WTC11 (cell line): ENCODE measurements around the gene MN1. TPM values are rescaled to one million over a fixed set of nuclear protein-coding genes. Genes with fewer than 3 reads are reported as not detected.

ENCODE experiments used
- ATAC-seq: fragments of 200-7000 bp; cut with Tn5 transposase; 2 replicates; pipeline ENCODE4 v1.10.0; 2021; ENCODE audit warnings: mild to moderate bottlenecking, moderate library complexity
- CTCF ChIA-PET: fragments of 300-600 bp; sonication (Branson Sonifier 250); formaldehyde crosslinking; loops from one replicate; lab custom pipeline; 2021; ENCODE audit warnings: antibody characterized with exemption; lab: Charles Lee
- POLR2A ChIA-PET: fragments of 350-600 bp; sonication (Branson Sonifier 250); formaldehyde crosslinking; loops from one replicate; lab custom pipeline; 2021; ENCODE audit warnings: antibody characterized with exemption; lab: Charles Lee
- DNase-seq: peaks from one replicate; pipeline ENCODE4 v3.0.0; 2021; ENCODE audit warnings: low spot score
- H3K27ac Mint-ChIP-seq: 2 replicates; pipeline ENCODE4 v1.8.0; 2021; ENCODE audit warnings: mixed read lengths
- H3K27me3 Mint-ChIP-seq: 2 replicates; pipeline ENCODE4 v1.8.0; 2021; ENCODE audit warnings: low read depth, mild to moderate bottlenecking, moderate library complexity, mixed read lengths
- H3K36me3 Mint-ChIP-seq: 2 replicates; pipeline ENCODE4 v1.8.0; 2021; ENCODE audit warnings: mixed read lengths
- H3K4me1 Mint-ChIP-seq: 2 replicates; pipeline ENCODE4 v1.8.0; 2022; ENCODE audit warnings: mixed read lengths
- H3K4me3 Mint-ChIP-seq: 2 replicates; pipeline ENCODE4 v1.8.0; 2021; ENCODE audit warnings: mild to moderate bottlenecking, moderate library complexity, mixed read lengths
- H3K9me3 Mint-ChIP-seq: 2 replicates; pipeline ENCODE4 v1.8.0; 2021; ENCODE audit warnings: mixed read lengths
- ATF1 ChIP-seq: sonication (generic); formaldehyde crosslinking; IDR thresholded peaks from 2 replicates; pipeline ENCODE4 v1.8.1; 2023; ENCODE audit warnings: mild to moderate bottlenecking, moderate library complexity, missing genetic modification reagents
- CBFB ChIP-seq: sonication (generic); formaldehyde crosslinking; IDR thresholded peaks from 2 replicates; pipeline ENCODE4 v1.8.1; 2022; ENCODE audit warnings: mild to moderate bottlenecking, low read depth, missing genetic modification reagents
- CREB1 ChIP-seq: sonication (generic); formaldehyde crosslinking; IDR thresholded peaks from 2 replicates; pipeline ENCODE4 v1.8.0; 2023; ENCODE audit warnings: mild to moderate bottlenecking, missing genetic modification reagents
- CREM ChIP-seq: sonication (generic); formaldehyde crosslinking; IDR thresholded peaks from 2 replicates; pipeline ENCODE4 v1.8.1; 2022; ENCODE audit warnings: mild to moderate bottlenecking, missing genetic modification reagents, moderate library complexity
- EMX1 ChIP-seq: fragments of 250-450 bp; sonication (Bioruptor Pico); IDR thresholded peaks from 2 replicates; pipeline ENCODE4 v1.8.0; 2021; ENCODE audit warnings: mild to moderate bottlenecking
- ETV6 ChIP-seq: sonication (generic); formaldehyde crosslinking; IDR thresholded peaks from 2 replicates; pipeline ENCODE4 v1.8.1; 2022; ENCODE audit warnings: mild to moderate bottlenecking, missing genetic modification reagents
- FOXP1 ChIP-seq: sonication (generic); formaldehyde crosslinking; IDR thresholded peaks from 2 replicates; pipeline ENCODE4 v1.8.0; 2022; ENCODE audit warnings: missing genetic modification reagents, mild to moderate bottlenecking, moderate library complexity, borderline replicate concordance
- IRF2 ChIP-seq: sonication (generic); formaldehyde crosslinking; IDR thresholded peaks from 2 replicates; pipeline ENCODE4 v1.8.0; 2022; ENCODE audit warnings: low read depth, missing genetic modification reagents, borderline replicate concordance
- KAT7 ChIP-seq: sonication (generic); formaldehyde crosslinking; IDR thresholded peaks from 2 replicates; pipeline ENCODE4 v1.8.1; 2023; ENCODE audit warnings: missing genetic modification reagents, mild to moderate bottlenecking, borderline replicate concordance
- NFE2L1 ChIP-seq: sonication (generic); formaldehyde crosslinking; IDR thresholded peaks from 2 replicates; pipeline ENCODE4 v1.8.1; 2023; ENCODE audit warnings: missing genetic modification reagents
- OVOL2 ChIP-seq: fragments of 250-450 bp; sonication (Bioruptor Pico); IDR thresholded peaks from 2 replicates; pipeline ENCODE4 v1.9.0; 2021; ENCODE audit warnings: mild to moderate bottlenecking, borderline replicate concordance
- RELA ChIP-seq: sonication (generic); formaldehyde crosslinking; IDR thresholded peaks from 2 replicates; pipeline ENCODE4 v1.8.1; 2022; ENCODE audit warnings: missing genetic modification reagents, mild to moderate bottlenecking, borderline replicate concordance
- TEAD1 ChIP-seq: sonication (generic); formaldehyde crosslinking; IDR thresholded peaks from 2 replicates; pipeline ENCODE4 v1.8.0; 2022; ENCODE audit warnings: mild to moderate bottlenecking, missing genetic modification reagents
- TP53 ChIP-seq: sonication (generic); formaldehyde crosslinking; IDR thresholded peaks from 2 replicates; pipeline ENCODE4 v1.8.1; 2023; ENCODE audit warnings: mild to moderate bottlenecking, missing genetic modification reagents
- ZNF263 ChIP-seq: sonication (generic); formaldehyde crosslinking; IDR thresholded peaks from 2 replicates; pipeline ENCODE4 v1.8.1; 2022; ENCODE audit warnings: low read depth, mild to moderate bottlenecking, moderate library complexity, missing genetic modification reagents
- ZNF671 ChIP-seq: fragments of 250-450 bp; sonication (Bioruptor Pico); IDR thresholded peaks from 2 replicates; pipeline ENCODE4 v1.8.0; 2021; ENCODE audit warnings: mild to moderate bottlenecking
- total RNA-seq: library from RNA; stranded (reverse); gene quantifications from 3 replicates; pipeline ENCODE4 v1.2.3, GENCODE V29; 2021
- TF ChIP-seq, protein P1 (sequence below): sonication (generic); formaldehyde crosslinking; IDR thresholded peaks from 2 replicates; pipeline ENCODE4 v1.8.1; 2023; ENCODE audit warnings: mild to moderate bottlenecking, missing genetic modification reagents, moderate library complexity
- TF ChIP-seq, protein P2 (sequence below): fragments of 250-450 bp; sonication (Bioruptor Pico); conservative IDR thresholded peaks from 2 replicates; pipeline ENCODE4 v1.9.0; 2021; ENCODE audit warnings: mild to moderate bottlenecking
- TF ChIP-seq, protein P3 (sequence below): sonication (generic); formaldehyde crosslinking; IDR thresholded peaks from 2 replicates; pipeline ENCODE4 v1.8.1; 2023; ENCODE audit warnings: mild to moderate bottlenecking, missing genetic modification reagents, moderate library complexity
- TF ChIP-seq, protein P4 (sequence below): sonication (generic); formaldehyde crosslinking; IDR thresholded peaks from 2 replicates; pipeline ENCODE4 v1.8.1; 2022; ENCODE audit warnings: mild to moderate bottlenecking, missing genetic modification reagents, moderate library complexity, borderline replicate concordance
- TF ChIP-seq, protein P5 (sequence below): sonication (generic); formaldehyde crosslinking; IDR thresholded peaks from 2 replicates; pipeline ENCODE4 v1.8.0; 2023; ENCODE audit warnings: missing genetic modification reagents
- TF ChIP-seq, protein P6 (sequence below): sonication (generic); formaldehyde crosslinking; conservative IDR thresholded peaks from 2 replicates; pipeline ENCODE4 v1.8.1; 2023; ENCODE audit warnings: mild to moderate bottlenecking, low read depth, missing genetic modification reagents, moderate library complexity
- TF ChIP-seq, protein P7 (sequence below): sonication (generic); formaldehyde crosslinking; IDR thresholded peaks from 2 replicates; pipeline ENCODE4 v1.8.1; 2022; ENCODE audit warnings: mild to moderate bottlenecking, moderate library complexity, missing genetic modification reagents
- TF ChIP-seq, protein P8 (sequence below): fragments of 250-450 bp; sonication (Bioruptor Pico); IDR thresholded peaks from 2 replicates; pipeline ENCODE4 v1.8.0; 2021; ENCODE audit warnings: mild to moderate bottlenecking

The MN1 gene
- total RNA-seq, 1 experiment from 2014 or later = 21.3 TPM

DNA sequence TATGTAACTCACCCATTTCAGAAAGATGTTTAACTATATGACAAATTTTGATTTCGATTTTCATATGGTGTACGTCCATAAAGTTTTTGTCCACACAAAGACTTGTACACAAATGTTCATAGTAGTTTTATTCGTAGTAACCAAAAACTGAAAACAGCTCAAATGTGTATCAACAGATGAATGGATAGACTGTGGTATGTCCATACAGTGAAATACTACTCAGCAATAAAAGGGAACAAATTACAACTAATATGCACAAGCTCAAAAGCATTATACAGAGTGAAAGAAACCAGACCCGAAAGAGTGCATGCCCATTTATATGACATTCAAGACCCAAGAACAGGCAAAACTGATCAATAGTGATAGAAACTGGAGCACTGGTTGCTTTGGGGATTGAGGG, 64.0 kb downstream of the MN1 start:
- POLR2A ChIA-PET = interaction anchor here (0.8 kb wide), 1 partner anchor 19 kb away, joined by 3 read pairs; no protein-coding TSS in a partner anchor
- Mint-ChIP-seq H3K36me3 (peaks cover 70% of the 10 kb centered on the region), H3K9me3 (peaks cover 40% of the 10 kb centered on the region), H3K4me3 (no peak overlapping the region), H3K4me1 (peaks cover 30% of the 10 kb centered on the region), H3K27ac (no peak overlapping the region), H3K27me3 (no peaks in the 10 kb centered on the region)
- DNase-seq (no peak), ATAC-seq (no peak)
- CTCF ChIA-PET = no interaction called here
- no peak for TF ChIP-seq FOXP1 (CRISPR knock-in tag)
- no peak for TF ChIP-seq ETV6 (CRISPR knock-in tag)
- no peak for TF ChIP-seq EMX1
- no peak for TF ChIP-seq IRF2 (CRISPR knock-in tag)
- TF ChIP-seq ZNF671 = no peak
- no peak for TF ChIP-seq ATF1 (CRISPR knock-in tag)
- TF ChIP-seq, protein P1, sequence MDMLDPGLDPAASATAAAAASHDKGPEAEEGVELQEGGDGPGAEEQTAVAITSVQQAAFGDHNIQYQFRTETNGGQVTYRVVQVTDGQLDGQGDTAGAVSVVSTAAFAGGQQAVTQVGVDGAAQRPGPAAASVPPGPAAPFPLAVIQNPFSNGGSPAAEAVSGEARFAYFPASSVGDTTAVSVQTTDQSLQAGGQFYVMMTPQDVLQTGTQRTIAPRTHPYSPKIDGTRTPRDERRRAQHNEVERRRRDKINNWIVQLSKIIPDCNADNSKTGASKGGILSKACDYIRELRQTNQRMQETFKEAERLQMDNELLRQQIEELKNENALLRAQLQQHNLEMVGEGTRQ (CRISPR knock-in tag) = no peak
- TF ChIP-seq, protein P2, sequence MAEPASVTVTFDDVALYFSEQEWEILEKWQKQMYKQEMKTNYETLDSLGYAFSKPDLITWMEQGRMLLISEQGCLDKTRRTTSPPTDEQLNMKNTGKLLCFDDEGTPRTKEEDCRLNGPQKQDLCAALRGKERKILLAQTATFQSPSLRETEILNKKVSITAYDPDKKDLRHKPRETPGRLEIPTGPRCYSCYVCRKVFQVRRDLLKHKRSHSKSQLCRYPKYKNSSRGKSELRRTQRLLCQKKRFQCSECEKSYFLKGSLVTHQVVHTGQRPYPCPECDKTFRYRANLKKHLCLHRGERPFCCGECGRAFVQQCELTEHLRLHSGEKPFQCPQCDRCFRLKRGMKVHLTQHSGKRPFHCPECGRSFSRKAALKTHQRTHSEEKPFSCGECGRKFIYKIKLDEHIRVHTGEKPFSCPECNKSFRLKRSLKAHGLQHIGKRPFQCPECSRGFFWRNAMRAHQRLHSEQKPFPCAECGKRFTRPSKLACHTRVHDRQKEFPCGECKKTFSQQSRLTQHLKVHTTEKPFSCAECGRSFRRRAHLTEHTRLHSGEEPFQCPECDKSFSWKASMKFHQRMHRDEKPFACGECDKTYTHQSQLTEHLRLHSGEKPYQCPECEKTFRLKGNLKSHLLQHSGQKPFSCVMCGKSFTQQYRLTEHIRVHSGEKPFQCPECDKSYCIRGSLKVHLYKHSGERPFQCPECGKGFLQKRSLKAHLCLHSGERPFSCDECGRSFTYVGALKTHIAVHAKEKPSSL = no peak
- TF ChIP-seq, protein P3, sequence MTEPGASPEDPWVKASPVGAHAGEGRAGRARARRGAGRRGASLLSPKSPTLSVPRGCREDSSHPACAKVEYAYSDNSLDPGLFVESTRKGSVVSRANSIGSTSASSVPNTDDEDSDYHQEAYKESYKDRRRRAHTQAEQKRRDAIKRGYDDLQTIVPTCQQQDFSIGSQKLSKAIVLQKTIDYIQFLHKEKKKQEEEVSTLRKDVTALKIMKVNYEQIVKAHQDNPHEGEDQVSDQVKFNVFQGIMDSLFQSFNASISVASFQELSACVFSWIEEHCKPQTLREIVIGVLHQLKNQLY (CRISPR knock-in tag) = no peak
- TF ChIP-seq CREB1 (CRISPR knock-in tag) = no peak
- no peak for TF ChIP-seq KAT7 (CRISPR knock-in tag)
- no peak for TF ChIP-seq OVOL2

DNA sequence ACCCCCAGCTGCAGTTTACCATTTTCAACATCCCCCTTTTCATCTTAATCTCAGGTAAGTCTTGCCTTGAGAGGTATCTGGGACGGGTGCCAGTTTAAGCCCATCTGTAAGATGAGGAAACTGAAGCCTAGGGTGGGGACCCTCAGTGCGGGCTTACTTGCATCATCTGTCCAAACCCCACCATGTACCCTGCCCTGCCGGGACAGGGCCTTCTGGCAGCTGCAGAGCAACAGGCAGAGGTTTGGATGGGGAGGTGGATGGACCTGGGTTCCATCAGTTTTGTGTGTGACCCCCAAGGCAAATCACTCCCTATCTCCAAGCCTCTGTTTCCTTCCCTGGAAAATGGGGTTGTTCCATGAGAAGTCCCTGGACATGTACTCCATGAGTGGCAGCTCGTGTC, 67.5 kb downstream of the MN1 start:
- H3K4me3 Mint-ChIP-seq = no peak overlapping the region
- no peak for ATAC-seq
- H3K27ac Mint-ChIP-seq = peak overlapping the region; percentile 31
- H3K4me1 Mint-ChIP-seq = peaks cover 25% of the 10 kb centered on the region
- no peaks in the 10 kb centered on the region for H3K27me3 Mint-ChIP-seq
- no peak for DNase-seq
- TF ChIP-seq, protein P3 (CRISPR knock-in tag) = no peak
- TF ChIP-seq, protein P4, sequence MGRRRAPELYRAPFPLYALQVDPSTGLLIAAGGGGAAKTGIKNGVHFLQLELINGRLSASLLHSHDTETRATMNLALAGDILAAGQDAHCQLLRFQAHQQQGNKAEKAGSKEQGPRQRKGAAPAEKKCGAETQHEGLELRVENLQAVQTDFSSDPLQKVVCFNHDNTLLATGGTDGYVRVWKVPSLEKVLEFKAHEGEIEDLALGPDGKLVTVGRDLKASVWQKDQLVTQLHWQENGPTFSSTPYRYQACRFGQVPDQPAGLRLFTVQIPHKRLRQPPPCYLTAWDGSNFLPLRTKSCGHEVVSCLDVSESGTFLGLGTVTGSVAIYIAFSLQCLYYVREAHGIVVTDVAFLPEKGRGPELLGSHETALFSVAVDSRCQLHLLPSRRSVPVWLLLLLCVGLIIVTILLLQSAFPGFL = no peak
- TF ChIP-seq, protein P5, sequence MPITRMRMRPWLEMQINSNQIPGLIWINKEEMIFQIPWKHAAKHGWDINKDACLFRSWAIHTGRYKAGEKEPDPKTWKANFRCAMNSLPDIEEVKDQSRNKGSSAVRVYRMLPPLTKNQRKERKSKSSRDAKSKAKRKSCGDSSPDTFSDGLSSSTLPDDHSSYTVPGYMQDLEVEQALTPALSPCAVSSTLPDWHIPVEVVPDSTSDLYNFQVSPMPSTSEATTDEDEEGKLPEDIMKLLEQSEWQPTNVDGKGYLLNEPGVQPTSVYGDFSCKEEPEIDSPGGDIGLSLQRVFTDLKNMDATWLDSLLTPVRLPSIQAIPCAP = no peak
- TF ChIP-seq, protein P6, sequence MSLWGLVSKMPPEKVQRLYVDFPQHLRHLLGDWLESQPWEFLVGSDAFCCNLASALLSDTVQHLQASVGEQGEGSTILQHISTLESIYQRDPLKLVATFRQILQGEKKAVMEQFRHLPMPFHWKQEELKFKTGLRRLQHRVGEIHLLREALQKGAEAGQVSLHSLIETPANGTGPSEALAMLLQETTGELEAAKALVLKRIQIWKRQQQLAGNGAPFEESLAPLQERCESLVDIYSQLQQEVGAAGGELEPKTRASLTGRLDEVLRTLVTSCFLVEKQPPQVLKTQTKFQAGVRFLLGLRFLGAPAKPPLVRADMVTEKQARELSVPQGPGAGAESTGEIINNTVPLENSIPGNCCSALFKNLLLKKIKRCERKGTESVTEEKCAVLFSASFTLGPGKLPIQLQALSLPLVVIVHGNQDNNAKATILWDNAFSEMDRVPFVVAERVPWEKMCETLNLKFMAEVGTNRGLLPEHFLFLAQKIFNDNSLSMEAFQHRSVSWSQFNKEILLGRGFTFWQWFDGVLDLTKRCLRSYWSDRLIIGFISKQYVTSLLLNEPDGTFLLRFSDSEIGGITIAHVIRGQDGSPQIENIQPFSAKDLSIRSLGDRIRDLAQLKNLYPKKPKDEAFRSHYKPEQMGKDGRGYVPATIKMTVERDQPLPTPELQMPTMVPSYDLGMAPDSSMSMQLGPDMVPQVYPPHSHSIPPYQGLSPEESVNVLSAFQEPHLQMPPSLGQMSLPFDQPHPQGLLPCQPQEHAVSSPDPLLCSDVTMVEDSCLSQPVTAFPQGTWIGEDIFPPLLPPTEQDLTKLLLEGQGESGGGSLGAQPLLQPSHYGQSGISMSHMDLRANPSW (CRISPR knock-in tag) = no peak
- TF ChIP-seq TEAD1 (CRISPR knock-in tag) (no peak), NFE2L1 (CRISPR knock-in tag) (no peak), CBFB (no peak), TP53 (CRISPR knock-in tag) (no peak), CREM (CRISPR knock-in tag) (no peak), RELA (no peak), ZNF263 (CRISPR knock-in tag) (no peak)
- TF ChIP-seq, protein P7, sequence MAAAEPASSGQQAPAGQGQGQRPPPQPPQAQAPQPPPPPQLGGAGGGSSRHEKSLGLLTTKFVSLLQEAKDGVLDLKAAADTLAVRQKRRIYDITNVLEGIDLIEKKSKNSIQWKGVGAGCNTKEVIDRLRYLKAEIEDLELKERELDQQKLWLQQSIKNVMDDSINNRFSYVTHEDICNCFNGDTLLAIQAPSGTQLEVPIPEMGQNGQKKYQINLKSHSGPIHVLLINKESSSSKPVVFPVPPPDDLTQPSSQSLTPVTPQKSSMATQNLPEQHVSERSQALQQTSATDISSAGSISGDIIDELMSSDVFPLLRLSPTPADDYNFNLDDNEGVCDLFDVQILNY (CRISPR knock-in tag) = no peak
- TF ChIP-seq, protein P8, sequence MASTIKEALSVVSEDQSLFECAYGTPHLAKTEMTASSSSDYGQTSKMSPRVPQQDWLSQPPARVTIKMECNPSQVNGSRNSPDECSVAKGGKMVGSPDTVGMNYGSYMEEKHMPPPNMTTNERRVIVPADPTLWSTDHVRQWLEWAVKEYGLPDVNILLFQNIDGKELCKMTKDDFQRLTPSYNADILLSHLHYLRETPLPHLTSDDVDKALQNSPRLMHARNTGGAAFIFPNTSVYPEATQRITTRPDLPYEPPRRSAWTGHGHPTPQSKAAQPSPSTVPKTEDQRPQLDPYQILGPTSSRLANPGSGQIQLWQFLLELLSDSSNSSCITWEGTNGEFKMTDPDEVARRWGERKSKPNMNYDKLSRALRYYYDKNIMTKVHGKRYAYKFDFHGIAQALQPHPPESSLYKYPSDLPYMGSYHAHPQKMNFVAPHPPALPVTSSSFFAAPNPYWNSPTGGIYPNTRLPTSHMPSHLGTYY (CRISPR knock-in tag) = no peak
- TF ChIP-seq, protein P1 (CRISPR knock-in tag) = no peak
- TF ChIP-seq, all 79 proteins: peak for 0
- POLR2A ChIA-PET = no interaction called here
- CTCF ChIA-PET = no interaction called here
- Mint-ChIP-seq H3K36me3 (peaks cover 42% of the 10 kb centered on the region), H3K9me3 (peaks cover 23% of the 10 kb centered on the region)
